ENCODE data around the gene CBR3.

Gene CBR3

DNA sequence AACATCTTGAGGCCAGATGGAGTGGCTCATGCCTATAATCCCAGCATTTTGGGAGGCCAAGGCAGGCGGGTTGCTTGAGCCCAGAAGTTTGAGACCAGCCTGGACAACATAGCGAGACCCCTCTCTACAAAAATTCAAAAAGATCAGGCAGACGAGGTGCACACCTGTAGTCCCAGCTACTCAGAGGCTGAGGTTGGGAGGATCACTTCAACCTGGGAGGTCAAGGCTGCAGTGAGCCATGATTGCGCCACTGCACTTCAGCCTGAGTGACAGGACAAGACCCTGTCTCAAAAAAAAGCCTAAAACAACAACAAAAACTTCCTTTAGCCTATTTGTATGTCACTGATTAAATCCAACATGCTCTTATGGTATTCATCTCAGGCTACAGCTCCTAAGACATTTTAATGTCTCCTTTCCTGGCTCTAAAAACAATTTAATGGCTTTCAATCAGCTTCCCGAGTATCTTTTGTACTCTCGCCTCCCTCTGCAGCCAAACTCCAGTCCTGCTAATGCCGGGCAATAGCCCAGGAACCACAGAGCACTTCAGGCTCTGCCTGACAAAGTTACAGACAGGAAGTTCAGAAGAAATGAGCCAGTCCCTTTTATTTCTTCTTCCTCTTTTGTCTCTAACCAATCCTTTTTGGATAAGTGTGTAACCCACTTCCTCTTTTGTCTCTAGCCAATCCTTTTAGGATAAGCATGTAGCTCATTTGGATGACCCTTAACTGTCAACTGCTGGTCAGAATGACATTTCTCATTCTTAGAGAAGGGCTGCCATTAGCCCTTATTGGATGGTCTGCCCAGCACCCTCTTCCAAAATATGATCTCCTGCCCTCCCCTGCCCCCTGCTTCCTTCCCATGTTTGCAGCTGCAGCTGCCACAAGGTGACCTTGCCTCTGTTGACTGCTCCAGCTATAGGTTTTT, 15.2 kb downstream of the CBR3 start:
- Histone ChIP-seq H2AK5ac (ENCODE audit: low read length) (no peak overlapping the region), H3K79me1 (ENCODE audit: low read length) (no peaks in the 10 kb centered on the region), H2BK5ac (ENCODE audit: low read length) (no peak overlapping the region), H4K5ac (ENCODE audit: low read length) (no peak overlapping the region), H3K79me2 (ENCODE audit: control insufficient read depth, insufficient read depth, low read length) (no peaks in the 10 kb centered on the region), H3K36me3 (ENCODE audit: control insufficient read depth, insufficient read depth, low read length) (no peaks in the 10 kb centered on the region), H3K4ac (ENCODE audit: low read depth, low read length) (no peak overlapping the region), H3K56ac (ENCODE audit: low read length) (no peak overlapping the region), H4K8ac (ENCODE audit: low read depth, low read length) (no peak overlapping the region), H2BK120ac (ENCODE audit: low read depth, low read length) (no peak overlapping the region), H3K23ac (ENCODE audit: low read length) (no peak overlapping the region), H3K27ac (ENCODE audit: low read depth, low read length) (no peak overlapping the region), H2BK15ac (replicated peaks; ENCODE audit: low read depth) (no peak overlapping the region), H3K18ac (ENCODE audit: low read length) (no peak overlapping the region), H3K4me3 (ENCODE audit: low read length) (no peak overlapping the region), H3K27me3 (ENCODE audit: insufficient read depth, low read length, poor library complexity) (no peaks in the 10 kb centered on the region), H3K4me1 (ENCODE audit: control insufficient read depth, low read depth, low read length) (no peaks in the 10 kb centered on the region), H3K9ac (ENCODE audit: low read length) (no peak overlapping the region), H3K4me2 (ENCODE audit: low read length) (no peak overlapping the region)
- no CpG with 5 or more reads among the region's 7 CpGs for WGBS (ENCODE audit: extremely low coverage, insufficient coverage, low lambda C conversion rate)
- no peak for DNase-seq

- Histone ChIP-seq H3K18ac (ENCODE audit: low read length) (no peak overlapping the region), H3K56ac (ENCODE audit: low read length) (peak overlapping the region; percentile 76), H4K8ac (ENCODE audit: low read depth, low read length) (no peak overlapping the region), H2BK5ac (ENCODE audit: low read length) (no peak overlapping the region), H3K4me3 (ENCODE audit: low read length) (peak overlapping the region; percentile 6), H2AK5ac (ENCODE audit: low read length) (no peak overlapping the region), H3K79me1 (ENCODE audit: low read length) (no peaks in the 10 kb centered on the region), H3K23ac (ENCODE audit: low read length) (no peak overlapping the region), H2BK15ac (replicated peaks; ENCODE audit: low read depth) (no peak overlapping the region), H4K5ac (ENCODE audit: low read length) (no peak overlapping the region), H3K36me3 (ENCODE audit: control insufficient read depth, insufficient read depth, low read length) (no peaks in the 10 kb centered on the region), H3K4me2 (ENCODE audit: low read length) (peak overlapping the region; percentile 78), H3K27ac (ENCODE audit: low read depth, low read length) (no peak overlapping the region), H3K4me1 (ENCODE audit: control insufficient read depth, low read depth, low read length) (no peaks in the 10 kb centered on the region), H3K9ac (ENCODE audit: low read length) (peak overlapping the region; percentile 64), H3K27me3 (ENCODE audit: insufficient read depth, low read length, poor library complexity) (no peaks in the 10 kb centered on the region), H3K4ac (ENCODE audit: low read depth, low read length) (no peak overlapping the region), H3K79me2 (ENCODE audit: control insufficient read depth, insufficient read depth, low read length) (no peaks in the 10 kb centered on the region), H2BK120ac (ENCODE audit: low read depth, low read length) (no peak overlapping the region)
- no CpG with 5 or more reads among the region's 53 CpGs for WGBS (ENCODE audit: extremely low coverage, insufficient coverage, low lambda C conversion rate)
- DNase-seq = peak; percentile 56
Measured at GRCh38 chr21:36155603-36156338, 20.9 kb downstream of the CBR3 start.

DNA sequence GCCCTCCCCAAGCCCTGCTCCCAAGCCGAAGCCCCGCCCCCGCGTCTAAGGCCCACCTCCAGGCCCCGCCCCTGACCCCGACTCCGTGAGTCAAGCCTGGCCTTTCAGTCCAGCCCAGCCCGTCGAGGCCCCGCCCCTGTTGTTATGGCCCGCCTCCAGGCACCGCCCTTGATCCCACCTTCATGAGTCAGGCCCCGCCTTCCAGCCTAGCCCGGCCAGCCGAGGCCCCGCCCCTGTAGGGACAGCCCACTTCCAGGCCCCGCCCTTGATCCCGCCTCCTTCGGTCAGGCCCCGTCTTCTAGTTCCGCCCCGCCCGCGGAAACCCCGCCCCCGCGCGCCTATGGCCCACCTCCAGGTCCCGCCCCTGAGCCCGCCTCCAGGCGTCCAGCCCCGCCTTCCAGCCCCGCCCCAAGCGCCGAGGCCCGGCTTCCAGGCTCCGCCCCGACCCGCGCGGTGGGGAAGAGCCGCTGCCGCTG, 21.5 kb downstream of the CBR3 start:
- H3K9ac ChIP-seq (ENCODE audit: low read length) = no peak overlapping the region
- no peak overlapping the region for H3K4me3 ChIP-seq (ENCODE audit: low read length)
- no peak overlapping the region for H2BK15ac ChIP-seq (replicated peaks; ENCODE audit: low read depth)
- no peak overlapping the region for H3K4ac ChIP-seq (ENCODE audit: low read depth, low read length)
- no peak overlapping the region for H3K18ac ChIP-seq (ENCODE audit: low read length)
- no peak overlapping the region for H3K4me2 ChIP-seq (ENCODE audit: low read length)
- whole genome bisulfite sequencing (ENCODE audit: extremely low coverage, insufficient coverage, low lambda C conversion rate) = no CpG with 5 or more reads among the region's 43 CpGs
- no peaks in the 10 kb centered on the region for H3K27me3 ChIP-seq (ENCODE audit: insufficient read depth, low read length, poor library complexity)
- no peak overlapping the region for H2BK120ac ChIP-seq (ENCODE audit: low read depth, low read length)
- H3K56ac ChIP-seq (ENCODE audit: low read length) = peak overlapping the region; percentile 78
- H4K8ac ChIP-seq (ENCODE audit: low read depth, low read length) = no peak overlapping the region
- H3K4me1 ChIP-seq (ENCODE audit: control insufficient read depth, low read depth, low read length) = no peaks in the 10 kb centered on the region
- H3K79me2 ChIP-seq (ENCODE audit: control insufficient read depth, insufficient read depth, low read length) = no peaks in the 10 kb centered on the region
- H3K36me3 ChIP-seq (ENCODE audit: control insufficient read depth, insufficient read depth, low read length) = no peaks in the 10 kb centered on the region
- H4K5ac ChIP-seq (ENCODE audit: low read length) = no peak overlapping the region
- DNase-seq = peak; percentile 99
- H3K23ac ChIP-seq (ENCODE audit: low read length) = no peak overlapping the region
- no peak overlapping the region for H3K27ac ChIP-seq (ENCODE audit: low read depth, low read length)
- no peak overlapping the region for H2BK5ac ChIP-seq (ENCODE audit: low read length)
- no peaks in the 10 kb centered on the region for H3K79me1 ChIP-seq (ENCODE audit: low read length)
- H2AK5ac ChIP-seq (ENCODE audit: low read length) = no peak overlapping the region

- Histone ChIP-seq H2AK5ac (ENCODE audit: low read length) (no peak within 1 kb of the TSS), H3K4me2 (ENCODE audit: low read length) (peak within 1 kb of the TSS; percentile 78), H3K9ac (ENCODE audit: low read length) (peak within 1 kb of the TSS; percentile 64), H3K4me1 (ENCODE audit: control insufficient read depth, low read depth, low read length) (no peaks in the 10 kb centered on the region), H3K27ac (ENCODE audit: low read depth, low read length) (no peak within 1 kb of the TSS), H3K27me3 (ENCODE audit: insufficient read depth, low read length, poor library complexity) (no peaks in the 10 kb centered on the region), H4K8ac (ENCODE audit: low read depth, low read length) (no peak within 1 kb of the TSS), H2BK15ac (replicated peaks; ENCODE audit: low read depth) (no peak within 1 kb of the TSS), H3K23ac (ENCODE audit: low read length) (no peak within 1 kb of the TSS), H4K5ac (ENCODE audit: low read length) (no peak within 1 kb of the TSS), H3K36me3 (ENCODE audit: control insufficient read depth, insufficient read depth, low read length) (no peaks in the 10 kb centered on the region), H3K18ac (ENCODE audit: low read length) (no peak within 1 kb of the TSS), H3K56ac (ENCODE audit: low read length) (peak within 1 kb of the TSS; percentile 78), H2BK120ac (ENCODE audit: low read depth, low read length) (no peak within 1 kb of the TSS), H3K79me1 (ENCODE audit: low read length) (no peaks in the 10 kb centered on the region), H3K4ac (ENCODE audit: low read depth, low read length) (no peak within 1 kb of the TSS), H3K4me3 (ENCODE audit: low read length) (peak within 1 kb of the TSS; percentile 21), H2BK5ac (ENCODE audit: low read length) (no peak within 1 kb of the TSS), H3K79me2 (ENCODE audit: control insufficient read depth, insufficient read depth, low read length) (no peaks in the 10 kb centered on the region)
- WGBS (ENCODE audit: extremely low coverage, insufficient coverage, low lambda C conversion rate) = no CpG with 5 or more reads among the region's 83 CpGs
- peak; percentile 16 for DNase-seq
Measured at GRCh38 chr21:36156815-36157670, 22.2 kb downstream of the CBR3 start, which contains the start of gene DOP1B. Gene DOP1B (plus strand): TSS chr21:36156824. CDS start chr21:36164734, 7,910 bp downstream.

- no peak overlapping the region for H3K4me3 ChIP-seq (ENCODE audit: low read length)
- H3K27ac ChIP-seq (ENCODE audit: low read depth, low read length) = no peak overlapping the region
- no peaks in the 10 kb centered on the region for H3K4me1 ChIP-seq (ENCODE audit: control insufficient read depth, low read depth, low read length)
- H3K4me2 ChIP-seq (ENCODE audit: low read length) = no peak overlapping the region
- no peak overlapping the region for H3K18ac ChIP-seq (ENCODE audit: low read length)
- H3K9ac ChIP-seq (ENCODE audit: low read length) = no peak overlapping the region
- H3K79me1 ChIP-seq (ENCODE audit: low read length) = no peaks in the 10 kb centered on the region
- no CpG with 5 or more reads among the region's 13 CpGs for WGBS (ENCODE audit: extremely low coverage, insufficient coverage, low lambda C conversion rate)
- H2BK15ac ChIP-seq (replicated peaks; ENCODE audit: low read depth) = no peak overlapping the region
- no peak overlapping the region for H2AK5ac ChIP-seq (ENCODE audit: low read length)
- H2BK5ac ChIP-seq (ENCODE audit: low read length) = no peak overlapping the region
- no peaks in the 10 kb centered on the region for H3K36me3 ChIP-seq (ENCODE audit: control insufficient read depth, insufficient read depth, low read length)
- H3K56ac ChIP-seq (ENCODE audit: low read length) = no peak overlapping the region
- no peak overlapping the region for H4K8ac ChIP-seq (ENCODE audit: low read depth, low read length)
- no peaks in the 10 kb centered on the region for H3K79me2 ChIP-seq (ENCODE audit: control insufficient read depth, insufficient read depth, low read length)
- H4K5ac ChIP-seq (ENCODE audit: low read length) = no peak overlapping the region
- no peak overlapping the region for H3K23ac ChIP-seq (ENCODE audit: low read length)
- no peak for DNase-seq
- no peaks in the 10 kb centered on the region for H3K27me3 ChIP-seq (ENCODE audit: insufficient read depth, low read length, poor library complexity)
- H2BK120ac ChIP-seq (ENCODE audit: low read depth, low read length) = no peak overlapping the region
- no peak overlapping the region for H3K4ac ChIP-seq (ENCODE audit: low read depth, low read length)
Measured at GRCh38 chr21:36159356-36159921, 24.6 kb downstream of the CBR3 start.

Measured in mesendoderm (in vitro differentiated cells).